AG04449 (cell line): ENCODE data around the gene CAMSAP1.

Source experiments
- CTCF ChIA-PET: fragments of 350-600 bp; formaldehyde crosslinking; extraction: SDS; loops from one replicate; lab custom pipeline; 2021; ENCODE audit warnings: antibody characterized with exemption; lab: Yijun Ruan, JAX
- POLR2A ChIA-PET: fragments of 400-600, 350-600 bp; formaldehyde crosslinking; extraction: SDS; loops from one replicate; lab custom pipeline; 2020; ENCODE audit warnings: antibody characterized with exemption, inconsistent platforms; lab: Yijun Ruan, JAX
- DNase-seq: peaks from one replicate; pipeline ENCODE4 v3.0.0-alpha.2; 2010; ENCODE audit warnings: low read depth, low spot score
- H3K4me3 ChIP-seq: 2 replicates; pipeline ENCODE4 v1.5.1; 2011; ENCODE audit warnings: low read depth, mild to moderate bottlenecking, control low read depth, low read length
- CTCF ChIP-seq: IDR thresholded peaks from one replicate; pipeline ENCODE4 v1.5.1; 2011; ENCODE audit warnings: mild to moderate bottlenecking, moderate library complexity, low read length, control low read depth, inconsistent platforms; ENCODE audit not compliant: insufficient read depth; ENCODE audit errors: missing control alignments

Gene CAMSAP1

GRCh38 chr9:135819905-135820304 is 87.4 kb downstream of the CAMSAP1 start:
- POLR2A ChIA-PET, result no interaction called here

GRCh38 chr9:135818718-135819475 is 88.4 kb downstream of the CAMSAP1 start:
- CTCF ChIA-PET, result no interaction called here
- TF ChIP-seq CTCF, result no peak
- H3K4me3 ChIP-seq, result no peak overlapping the region
- DNase-seq, result no peak
- POLR2A ChIA-PET, result no interaction called here

More at GRCh38 chr9:135819905-135820304, 87.4 kb downstream of the CAMSAP1 start:
- CTCF ChIA-PET, result no interaction called here
- H3K4me3 ChIP-seq, result no peak overlapping the region
- DNase-seq, result no peak
- no peak for TF ChIP-seq CTCF

- CTCF ChIA-PET, result no interaction called here
- POLR2A ChIA-PET, result no interaction called here
- no peak for DNase-seq
- TF ChIP-seq CTCF, result no peak
- H3K4me3 ChIP-seq, result no peak overlapping the region
Measured at GRCh38 chr9:135817951-135818717, 89.2 kb downstream of the CAMSAP1 start.

- CTCF ChIA-PET, result interaction anchor here (0.9 kb wide), 1 partner anchor 98 kb away, joined by 3 read pairs; no protein-coding TSS in a partner anchor
Measured at GRCh38 chr9:135816651-135816970, 90.7 kb downstream of the CAMSAP1 start.

GRCh38 chr9:135815830-135816650 is 91.3 kb downstream of the CAMSAP1 start:
- CTCF ChIA-PET, result interaction anchor here (1.1 to 1.9 kb wide), 2 partner anchors 9 to 18 kb away, joined by 3 to 6 read pairs; no protein-coding TSS in a partner anchor
- POLR2A ChIA-PET, result interaction anchor here (0.8 kb wide), 1 partner anchor 18 kb away, joined by 4 read pairs; no protein-coding TSS in a partner anchor

More at GRCh38 chr9:135816651-135816970, 90.7 kb downstream of the CAMSAP1 start:
- no peak for DNase-seq
- no peak for TF ChIP-seq CTCF
- POLR2A ChIA-PET, result no interaction called here
- no peak overlapping the region for H3K4me3 ChIP-seq

More at GRCh38 chr9:135815830-135816650, 91.3 kb downstream of the CAMSAP1 start:
- H3K4me3 ChIP-seq, result no peak overlapping the region
- TF ChIP-seq CTCF, result no peak
- DNase-seq, result no peak
